ENCODE results near the gene LMX1A. TPM values are rescaled to one million over a fixed set of nuclear protein-coding genes. Genes with fewer than 3 reads are reported as not detected.

The LMX1A gene
- total and polyA plus RNA-seq, 9 of the 15 experiments (the other 6 are each of a cell fraction or from before 2014, with no cell fraction given), result not detected

- no peaks in the 10 kb centered on the region for H4K20me1 ChIP-seq (replicated peaks; ENCODE audit: control insufficient read depth, insufficient read depth, low read length)
- ChIA-PET POLR2A (no interaction called here), CTCF (ENCODE audit: low intra/inter-chr PET ratio) (no interaction called here)
- H3K27me3 ChIP-seq (ENCODE audit: control insufficient read depth in 2 of 2, insufficient read depth in 2 of 2, low read length in 2 of 2), result no peaks in the 10 kb centered on the region; a peak in 1 of 5 replicates
- in situ Hi-C loops (cut with MboI) (no loop called here), intact Hi-C loops (cut with micrococcal nuclease) (no loop called here)
- no peaks in the 10 kb centered on the region for H3K4me1 ChIP-seq (replicated peaks in 1 of 2; ENCODE audit: control insufficient read depth in 2 of 2, insufficient read depth in 2 of 2, low read length in 2 of 2)
- H3K9me1 ChIP-seq (ENCODE audit: control insufficient read depth, insufficient read depth, low read length), result no peaks in the 10 kb centered on the region
- no TSS peak for BruUV-seq (replicated peaks)
- FAIRE-seq (no peak), ATAC-seq (no peak), DNase-seq (ENCODE audit: extremely low read depth in 1 of 4, low spot score in 3 of 4) (no peak)
- H3K4me2 ChIP-seq (ENCODE audit: insufficient read depth, low read length), result no peak overlapping the region
- no peak overlapping the region for H3K9ac ChIP-seq (ENCODE audit: insufficient read depth in 1 of 2, low read depth in 2 of 2, low read length in 2 of 2)
- no peak overlapping the region for H3K4me3 ChIP-seq
- H3K36me3 ChIP-seq (ENCODE audit: control insufficient read depth, insufficient read depth, low read length), result no peaks in the 10 kb centered on the region
- WGBS (ENCODE audit: insufficient coverage, low coverage, missing lambda C conversion rate), result 0% methylated on average over 2 of the region's 2 CpGs
- H2AFZ ChIP-seq (ENCODE audit: low read depth, low read length), result no peak overlapping the region
- H3K9me3 ChIP-seq (replicated peaks; ENCODE audit: control insufficient read depth, insufficient read depth, low read depth, low read length), result no peaks in the 10 kb centered on the region
- no peak overlapping the region for H3K27ac ChIP-seq (ENCODE audit: extremely low read depth, low read depth, low read length)
- no peaks in the 10 kb centered on the region for H3K79me2 ChIP-seq (ENCODE audit: control insufficient read depth, insufficient read depth, low read length)
- TF ChIP-seq POLR2G (IDR thresholded peaks at IDR 0.05; ENCODE audit: low read depth, low read length) (no peak), ZNF354B (CRISPR knock-in tag; IDR thresholded peaks at IDR 0.05) (no peak), ZNF324 (CRISPR knock-in tag; IDR thresholded peaks at IDR 0.05) (no peak), SOX6 (IDR thresholded peaks at IDR 0.05) (no peak), ZBTB9 (CRISPR knock-in tag; IDR thresholded peaks at IDR 0.05) (no peak), ZNF699 (CRISPR knock-in tag; IDR thresholded peaks at IDR 0.05; ENCODE audit: insufficient replicate concordance) (no peak), AFF4 (CRISPR knock-in tag; IDR thresholded peaks at IDR 0.05) (no peak), ZNF407 (IDR thresholded peaks at IDR 0.05; ENCODE audit: low read depth) (no peak), ZNF282 (CRISPR knock-in tag; IDR thresholded peaks at IDR 0.05) (no peak)
Observed at GRCh38 chr1:165173409-165173808, 183.1 kb downstream of the LMX1A start.
